HG03442 (cell line): ENCODE data around the gene CHST5.
"Not testable (repeated sequence)": the region's sequence is repeated elsewhere in the genome, so short reads cannot be mapped to it uniquely, and the experiment has no call there.

ENCODE experiments used
- ATAC-seq: cut with Tn5 transposase; IDR thresholded peaks from one replicate; pipeline ENCODE4 v1.9.1; 2021; ENCODE audit warnings: mild to moderate bottlenecking, moderate library complexity; ENCODE audit not compliant: unreplicated experiment

CHST5 gene

GRCh38 chr16:75552951-75553350 is 17.0 kb upstream of the CHST5 start:
- ATAC-seq = no peak

GRCh38 chr16:75550211-75550662 is 14.3 kb upstream of the CHST5 start:
- peak; percentile 86 for ATAC-seq

GRCh38 chr16:75548456-75548855 is 12.5 kb upstream of the CHST5 start:
- ATAC-seq = not testable (repeated sequence)

GRCh38 chr16:75546293-75546692 is 10.4 kb upstream of the CHST5 start:
- ATAC-seq = no peak

GRCh38 chr16:75545879-75546278 is 10.0 kb upstream of the CHST5 start:
- ATAC-seq = not testable (repeated sequence)

GRCh38 chr16:75542462-75542861 is 6.6 kb upstream of the CHST5 start:
- not testable (repeated sequence) for ATAC-seq

- ATAC-seq = no peak
These were observed 5.3 kb upstream of the CHST5 start for GRCh38 chr16:75541236-75541635.

- ATAC-seq = not testable (repeated sequence)
These were observed 3.1 kb upstream of the CHST5 start for GRCh38 chr16:75538882-75539565.

GRCh38 chr16:75537776-75538175 is 1.9 kb upstream of the CHST5 start:
- ATAC-seq = no peak

- no peak for ATAC-seq
These were observed 581 bp downstream of the CHST5 start for GRCh38 chr16:75535211-75535843.

GRCh38 chr16:75534560-75535205 is 1.2 kb downstream of the CHST5 start:
- no peak for ATAC-seq

- ATAC-seq = no peak
These were observed 3.1 kb downstream of the CHST5 start for GRCh38 chr16:75532791-75533190.

- no peak for ATAC-seq
These were observed 3.7 kb downstream of the CHST5 start for GRCh38 chr16:75532142-75532765.

GRCh38 chr16:75529959-75530358 is 5.9 kb downstream of the CHST5 start:
- ATAC-seq = no peak

GRCh38 chr16:75529056-75529905 is 6.6 kb downstream of the CHST5 start:
- ATAC-seq = no peak

GRCh38 chr16:75527825-75528299 is 8.0 kb downstream of the CHST5 start:
- no peak for ATAC-seq

GRCh38 chr16:75526032-75526790 is 9.7 kb downstream of the CHST5 start:
- no peak for ATAC-seq

GRCh38 chr16:75519175-75519574 is 16.7 kb downstream of the CHST5 start:
- ATAC-seq = no peak

GRCh38 chr16:75516189-75516966 is 19.5 kb downstream of the CHST5 start:
- not testable (repeated sequence) for ATAC-seq
